H1 (cell line): Measurements from ENCODE around the gene HOXA10. TPM values are rescaled to one million over a fixed set of nuclear protein-coding genes. Genes with fewer than 3 reads are reported as not detected.
A peak's percentile ranks its signal among the peaks of the same experiment; 100 is the strongest.

Source experiments
- CTCF ChIA-PET: fragments of 300-600 bp; sonication (Branson Sonifier 250); formaldehyde crosslinking; loops from one replicate; lab custom pipeline; 2021; ENCODE audit not compliant: partially characterized antibody; lab: Charles Lee
- POLR2A ChIA-PET: fragments of 300-600 bp; sonication (Branson Sonifier 250); formaldehyde crosslinking; loops from one replicate; lab custom pipeline; 2021; ENCODE audit warnings: inconsistent platforms; ENCODE audit not compliant: partially characterized antibody; lab: Charles Lee
- DNase-seq, 2 experiments: peaks; one replicate each; pipeline versions ENCODE4 v3.0.0 to v3.0.0-alpha.2; 2010 to 2022; ENCODE audit warnings: low spot score in 2 of 2, low read depth in 1 of 2, mixed read lengths in 1 of 2
- FAIRE-seq: peaks from 2 replicates; lab custom pipeline; 2011; peaks lifted over from hg19 to GRCh38; lab: Jason Lieb, UNC
- H2AFZ ChIP-seq: 2 replicates; pipeline ENCODE4 v1.8.1; 2012; ENCODE audit warnings: low read length, inconsistent platforms
- H2AK5ac ChIP-seq: 2 replicates; pipeline ENCODE4 v1.6.1; 2013; ENCODE audit warnings: low read depth, low read length
- H2BK120ac ChIP-seq: replicated peaks from 2 replicates; pipeline ENCODE3; 2013; ENCODE audit warnings: low read depth, low read length, inconsistent platforms
- H2BK12ac ChIP-seq: 2 replicates; pipeline ENCODE4 v1.6.1; 2013; ENCODE audit warnings: low read depth, low read length
- H2BK15ac ChIP-seq: 2 replicates; pipeline ENCODE4 v1.6.1; 2013; ENCODE audit warnings: low read length
- H2BK20ac ChIP-seq: 2 replicates; pipeline ENCODE4 v1.6.1; 2013; ENCODE audit warnings: low read length
- H2BK5ac ChIP-seq: 2 replicates; pipeline ENCODE4 v1.6.1; 2013; ENCODE audit warnings: low read depth, low read length
- H3K14ac ChIP-seq: 2 replicates; pipeline ENCODE4 v1.6.1; 2013; ENCODE audit warnings: inconsistent platforms; ENCODE audit not compliant: insufficient read length
- H3K18ac ChIP-seq: 2 replicates; pipeline ENCODE4 v1.6.1; 2013; ENCODE audit warnings: low read length; ENCODE audit errors: extremely low read depth
- H3K23ac ChIP-seq: 2 replicates; pipeline ENCODE4 v1.6.1; 2013; ENCODE audit warnings: inconsistent platforms; ENCODE audit not compliant: insufficient read length
- H3K23me2 ChIP-seq: 2 replicates; pipeline ENCODE4 v1.6.1; 2013; ENCODE audit warnings: low read depth, low read length
- H3K27ac ChIP-seq: 2 replicates; pipeline ENCODE4 v1.6.1; 2011; ENCODE audit warnings: low read depth, low read length, inconsistent platforms
- H3K27me3 ChIP-seq, 4 experiments: replicated peaks in 1 of 4; 1 replicate in 1 of 4; 2 replicates in 3 of 4; pipeline versions ENCODE4 v1.6.1 to v1.8.1; 2011 to 2013; ENCODE audit warnings: low read length in 3 of 4, mild to moderate bottlenecking in 3 of 4, inconsistent platforms in 2 of 4, mixed read lengths in 2 of 4, moderate library complexity in 1 of 4; ENCODE audit not compliant: control insufficient read depth in 3 of 4, insufficient read depth in 3 of 4; ENCODE audit errors: extremely low read depth in 1 of 4
- H3K36me3 ChIP-seq, 4 experiments: 2 replicates each; pipeline versions ENCODE4 v1.6.1 to v1.8.1; 2011 to 2013; ENCODE audit warnings: mild to moderate bottlenecking in 4 of 4, low read length in 3 of 4, moderate library complexity in 2 of 4, control low read depth in 1 of 4, inconsistent platforms in 1 of 4; ENCODE audit not compliant: insufficient read depth in 4 of 4, control insufficient read depth in 2 of 4
- H3K4ac ChIP-seq: replicated peaks from 2 replicates; pipeline ENCODE3; 2013; ENCODE audit warnings: low read length, low read depth, mixed read lengths, inconsistent platforms; ENCODE audit not compliant: insufficient read length
- H3K4me1 ChIP-seq, 4 experiments: replicated peaks in 1 of 4; 1 replicate in 1 of 4; 2 replicates in 3 of 4; pipeline versions ENCODE4 v1.6.1 to v1.8.1; 2011 to 2013; ENCODE audit warnings: low read length in 3 of 4, inconsistent platforms in 2 of 4, mixed read lengths in 1 of 4; ENCODE audit not compliant: insufficient read depth in 4 of 4, control insufficient read depth in 3 of 4
- H3K4me2 ChIP-seq, 2 experiments: 2 replicates each; pipeline versions ENCODE4 v1.6.1 to v1.8.1; 2011 to 2013; ENCODE audit warnings: low read depth in 2 of 2, low read length in 2 of 2, control low read depth in 1 of 2, inconsistent platforms in 1 of 2, mild to moderate bottlenecking in 1 of 2; ENCODE audit not compliant: insufficient read depth in 1 of 2
- H3K4me3 ChIP-seq, 4 experiments: fragments of 200-600, 300-600 bp in 1 of 4; sonication (generic), shearing (Covaris generic), sonication (Bioruptor Twin) in 1 of 4; 2 replicates each; pipeline versions ENCODE4 v1.5.1 to v1.8.1; 2011 to 2016; ENCODE audit warnings: low read length in 4 of 4, low read depth in 3 of 4, control low read depth in 2 of 4, inconsistent platforms in 2 of 4, mild to moderate bottlenecking in 2 of 4, mixed read lengths in 1 of 4, moderate library complexity in 1 of 4; ENCODE audit not compliant: insufficient read depth in 2 of 4; ENCODE audit errors: extremely low read depth in 1 of 4
- H3K56ac ChIP-seq: replicated peaks from 2 replicates; pipeline ENCODE3; 2013; ENCODE audit warnings: low read depth, mild to moderate bottlenecking, mixed read lengths, low read length, inconsistent platforms; ENCODE audit not compliant: insufficient read length
- H3K79me1 ChIP-seq: 2 replicates; pipeline ENCODE4 v1.6.1; 2013; ENCODE audit warnings: low read depth, low read length, control low read depth
- H3K79me2 ChIP-seq, 2 experiments: 2 replicates each; pipeline versions ENCODE4 v1.6.1 to v1.8.1; 2012 to 2013; ENCODE audit warnings: low read length in 2 of 2, mild to moderate bottlenecking in 2 of 2, inconsistent platforms in 1 of 2; ENCODE audit not compliant: insufficient read depth in 2 of 2, control insufficient read depth in 1 of 2
- H3K9ac ChIP-seq, 4 experiments: replicated peaks in 1 of 4; 1 replicate in 1 of 4; 2 replicates in 3 of 4; pipeline versions ENCODE4 v1.6.1 to v1.8.1; 2011 to 2013; ENCODE audit warnings: low read depth in 3 of 4, low read length in 3 of 4, control low read depth in 2 of 4, mild to moderate bottlenecking in 2 of 4, moderate library complexity in 2 of 4, inconsistent platforms in 1 of 4; ENCODE audit errors: extremely low read depth in 1 of 4
- H3K9me3 ChIP-seq, 2 experiments: 2 replicates each; pipeline versions ENCODE4 v1.6.1 to v1.8.1; 2012 to 2013; ENCODE audit warnings: mild to moderate bottlenecking in 2 of 2, moderate library complexity in 2 of 2, control low read depth in 1 of 2, inconsistent platforms in 1 of 2, low read depth in 1 of 2, low read length in 1 of 2, mixed read lengths in 1 of 2; ENCODE audit not compliant: insufficient read depth in 2 of 2
- H4K20me1 ChIP-seq, 2 experiments: replicated peaks in 1 of 2; 2 replicates each; pipeline versions ENCODE3 to v1.8.1; 2011 to 2013; ENCODE audit warnings: inconsistent platforms in 2 of 2, low read length in 2 of 2, mild to moderate bottlenecking in 1 of 2; ENCODE audit not compliant: insufficient read depth in 2 of 2, control insufficient read depth in 1 of 2
- H4K5ac ChIP-seq: 2 replicates; pipeline ENCODE4 v1.6.1; 2013; ENCODE audit warnings: low read length, low read depth, mixed read lengths, inconsistent platforms; ENCODE audit not compliant: insufficient read length
- H4K8ac ChIP-seq: 2 replicates; pipeline ENCODE4 v1.8.0; 2013; ENCODE audit warnings: mild to moderate bottlenecking, moderate library complexity, low read length, inconsistent platforms; ENCODE audit not compliant: insufficient read depth; ENCODE audit errors: extremely low read depth
- H4K91ac ChIP-seq: replicated peaks from 2 replicates; pipeline ENCODE3; 2013; ENCODE audit warnings: low read length, mixed read lengths, inconsistent platforms; ENCODE audit not compliant: insufficient read length
- CBX8 ChIP-seq: fragments of 300-800, 300-1000 bp; sonication (generic); IDR thresholded peaks from 2 replicates; pipeline ENCODE4 v1.7.1; 2016; ENCODE audit warnings: low read depth, low read length, borderline replicate concordance
- PHF8 ChIP-seq: fragments of 200-600 bp; sonication (generic); conservative IDR thresholded peaks from 2 replicates; pipeline ENCODE4 v1.7.1; 2012; ENCODE audit warnings: low read depth, mild to moderate bottlenecking, inconsistent platforms, low read length, moderate library complexity
- WGBS, 2 experiments: shearing (Covaris generic) in 1 of 2; methylation state at CpG; one replicate each; pipeline versions ENCODE4 v1.1.6 to v1.1.7; 2013 to 2015; ENCODE audit warnings: low lambda C conversion rate in 2 of 2, mixed read lengths in 2 of 2, inconsistent platforms in 1 of 2, low coverage in 1 of 2, missing lambda C conversion rate in 1 of 2; ENCODE audit not compliant: insufficient replicate concordance in 2 of 2, insufficient coverage in 1 of 2, insufficient read length in 1 of 2; ENCODE audit errors: extremely low coverage in 1 of 2, missing lambda C conversion rate in 1 of 2; 5-methylcytosine and 5-hydroxymethylcytosine counted together
- polyA plus RNA-seq, 7 experiments: library from polyadenylated mRNA; depleted of rRNA in 3 of 7; stranded (reverse) in 5 of 7; unstranded in 2 of 7; fragments of >200 nt in 5 of 7; fragments of 200-250 nt in 2 of 7; gene quantifications; 1 replicate in 5 of 7; 2 replicates in 1 of 7; 4 replicates in 1 of 7; pipeline versions ENCODE4 v1.2.1 to v1.2.3, GENCODE V29; 2011 to 2013; ENCODE audit warnings: missing spikeins in 2 of 7, mixed read lengths in 2 of 7
- total RNA-seq: library from RNA; stranded (reverse); fragmentation: NEBNext Ultra II Directional; extraction: Animal tissue kit (Norgen Biotek cat#: 25700); gene quantifications from 2 replicates; pipeline ENCODE4 v1.2.1, GENCODE V29; 2021

Gene HOXA10
- total and polyA plus RNA-seq, 2 of the 8 experiments (the other 6 are each of a cell fraction or from before 2014, with no cell fraction given) = not detected

DNA sequence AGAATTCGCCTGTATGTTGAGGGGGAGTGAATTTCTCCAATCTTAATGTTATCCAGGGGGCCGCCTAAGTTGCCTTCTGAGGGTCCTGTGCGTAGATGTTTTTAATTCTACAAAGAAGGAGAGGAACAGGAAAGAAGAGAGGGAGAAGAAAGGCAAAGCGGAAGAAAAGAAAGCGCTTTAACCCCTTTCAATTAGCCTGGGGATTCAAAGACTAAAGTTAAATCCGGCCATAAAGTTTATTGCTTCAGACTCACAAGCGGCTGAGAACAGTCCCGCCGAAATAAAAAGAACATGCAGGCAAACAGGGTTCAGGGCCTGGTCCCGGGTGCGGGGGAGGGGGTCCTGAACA, 35.2 kb downstream of the HOXA10 start:
- Histone ChIP-seq H2BK12ac (no peak overlapping the region), H3K4ac (no peak overlapping the region), H3K4me2 (peak overlapping the region in 1 of 2 experiments; percentile 44; a peak in 1 of 4 replicates), H2AFZ (no peak overlapping the region), H3K18ac (no peak overlapping the region), H2BK120ac (no peak overlapping the region), H4K8ac (no peak overlapping the region), H4K91ac (no peak overlapping the region), H3K23ac (no peak overlapping the region), H3K14ac (no peak overlapping the region), H4K5ac (no peak overlapping the region), H3K79me2 (no peaks in the 10 kb centered on the region), H3K9ac (no peak overlapping the region), H3K56ac (no peak overlapping the region), H3K27me3 (peaks cover 97 to 100% (median 99%) of the 10 kb centered on the region in 4 experiments), H3K4me3 (peak overlapping the region in 1 of 4 experiments; percentile 47; a peak in 1 of 8 replicates), H3K4me1 (peaks cover 0 to 6% (median 3%) of the 10 kb centered on the region in 4 experiments; a peak in 4 of 7 replicates), H4K20me1 (peaks cover 18 to 22% of the 10 kb centered on the region in 2 experiments), H2BK5ac (no peak overlapping the region), H3K23me2 (peaks cover 9% of the 10 kb centered on the region), H2BK20ac (no peak overlapping the region), H3K9me3 (no peaks in the 10 kb centered on the region), H2BK15ac (no peak overlapping the region), H2AK5ac (no peak overlapping the region), H3K27ac (no peak overlapping the region), H3K36me3 (peaks cover 0 to 7% (median 0%) of the 10 kb centered on the region in 4 experiments; a peak in 1 of 8 replicates), H3K79me1 (no peaks in the 10 kb centered on the region)
- TF ChIP-seq CBX8 (peak; percentile 24; the same call in 1 of the 2 replicates), PHF8 (no peak)
- FAIRE-seq (no peak), DNase-seq (no peak)
- ChIA-PET POLR2A (no interaction called here), CTCF (interaction anchor here (1.3 to 3.5 kb wide), 2 partner anchors 22 to 286 kb away, joined by 4 to 11 read pairs; no protein-coding TSS in a partner anchor)
- WGBS, 2 experiments = 12% methylated on average over 11 of the region's 11 CpGs; no CpG with 5 or more reads in 1 of the 2 experiments
